ENCODE data around the gene SH2D7.

DNA sequence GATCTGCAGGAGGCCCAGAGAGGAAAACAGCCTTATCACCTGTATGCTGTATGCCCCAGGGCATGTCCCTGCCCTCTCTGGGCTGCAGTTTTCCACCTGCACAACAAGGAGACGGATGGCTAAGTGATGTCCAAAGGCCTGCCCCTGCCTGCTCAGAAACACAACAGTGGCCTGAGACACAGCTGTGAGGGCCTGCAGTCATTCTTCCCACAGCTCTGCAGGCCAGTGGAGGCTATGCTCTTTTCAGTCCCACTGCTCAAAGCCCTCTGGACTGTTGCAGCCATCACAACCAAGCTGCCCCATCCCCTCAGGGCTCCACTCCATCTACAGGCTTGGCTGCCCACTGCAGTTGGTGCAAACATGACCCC is 9.6 kb upstream of the SH2D7 start:
- TF ChIP-seq, protein P1, sequence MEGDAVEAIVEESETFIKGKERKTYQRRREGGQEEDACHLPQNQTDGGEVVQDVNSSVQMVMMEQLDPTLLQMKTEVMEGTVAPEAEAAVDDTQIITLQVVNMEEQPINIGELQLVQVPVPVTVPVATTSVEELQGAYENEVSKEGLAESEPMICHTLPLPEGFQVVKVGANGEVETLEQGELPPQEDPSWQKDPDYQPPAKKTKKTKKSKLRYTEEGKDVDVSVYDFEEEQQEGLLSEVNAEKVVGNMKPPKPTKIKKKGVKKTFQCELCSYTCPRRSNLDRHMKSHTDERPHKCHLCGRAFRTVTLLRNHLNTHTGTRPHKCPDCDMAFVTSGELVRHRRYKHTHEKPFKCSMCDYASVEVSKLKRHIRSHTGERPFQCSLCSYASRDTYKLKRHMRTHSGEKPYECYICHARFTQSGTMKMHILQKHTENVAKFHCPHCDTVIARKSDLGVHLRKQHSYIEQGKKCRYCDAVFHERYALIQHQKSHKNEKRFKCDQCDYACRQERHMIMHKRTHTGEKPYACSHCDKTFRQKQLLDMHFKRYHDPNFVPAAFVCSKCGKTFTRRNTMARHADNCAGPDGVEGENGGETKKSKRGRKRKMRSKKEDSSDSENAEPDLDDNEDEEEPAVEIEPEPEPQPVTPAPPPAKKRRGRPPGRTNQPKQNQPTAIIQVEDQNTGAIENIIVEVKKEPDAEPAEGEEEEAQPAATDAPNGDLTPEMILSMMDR (IDR thresholded peaks at IDR 0.05; ENCODE audit: extremely low read depth in 1 of 2, insufficient read depth in 1 of 2, low read depth in 1 of 2, low read length in 2 of 2): no peak
- no peak for TF ChIP-seq POLR2A (IDR thresholded peaks at IDR 0.05; ENCODE audit: low read depth, low read length)
- TF ChIP-seq EZH2 (IDR thresholded peaks at IDR 0.05; ENCODE audit: borderline replicate concordance, low read depth, low read length, severe bottlenecking): no peak
- TF ChIP-seq, protein P2, sequence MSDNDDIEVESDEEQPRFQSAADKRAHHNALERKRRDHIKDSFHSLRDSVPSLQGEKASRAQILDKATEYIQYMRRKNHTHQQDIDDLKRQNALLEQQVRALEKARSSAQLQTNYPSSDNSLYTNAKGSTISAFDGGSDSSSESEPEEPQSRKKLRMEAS (IDR thresholded peaks at IDR 0.05; ENCODE audit: insufficient read depth, insufficient read length): no peak
